ENCODE data around the gene KRT79. TPM values are rescaled to one million over a fixed set of nuclear protein-coding genes. Genes with fewer than 3 reads are reported as not detected.
"Not testable (repeated sequence)": the region's sequence is repeated elsewhere in the genome, so short reads cannot be mapped to it uniquely, and the experiment has no call there.

The KRT79 gene
- total and polyA plus RNA-seq, 4 donors, result not detected

DNA sequence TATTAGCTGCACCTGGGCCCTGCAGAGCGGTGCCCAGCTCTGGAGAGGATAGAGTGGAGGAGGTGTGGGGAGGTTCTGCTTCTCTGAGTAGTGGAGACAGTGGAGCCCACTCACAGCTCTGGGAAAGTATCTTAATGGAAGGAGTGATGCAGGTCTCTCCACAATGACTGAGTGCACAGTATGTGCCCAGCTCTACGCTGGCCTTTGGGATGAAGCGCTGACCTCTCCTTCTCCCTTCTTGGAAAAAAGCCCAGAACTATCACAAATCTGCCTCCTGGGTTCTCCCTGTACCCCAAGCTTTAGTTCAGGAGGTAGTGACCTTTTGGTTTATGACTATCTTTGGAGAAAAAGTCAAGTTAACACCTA, 37.7 kb downstream of the KRT79 start:
- H3K4me1 ChIP-seq (ENCODE audit: control insufficient read depth in 4 of 4, insufficient read depth in 4 of 4, low read length in 3 of 4), result no peaks in the 10 kb centered on the region
- H3K27me3 ChIP-seq (ENCODE audit: control insufficient read depth in 4 of 4, insufficient read depth in 4 of 4, low read length in 3 of 4), result no peaks in the 10 kb centered on the region
- no peak overlapping the region for H3K27ac ChIP-seq (ENCODE audit: low read depth in 1 of 2, low read length in 2 of 2)
- H3K9me3 ChIP-seq (ENCODE audit: control insufficient read depth in 4 of 4, low read length in 3 of 4), result no peaks in the 10 kb centered on the region
- no peak for DNase-seq (ENCODE audit: low spot score)
- H3K36me3 ChIP-seq (ENCODE audit: control insufficient read depth in 4 of 4, insufficient read depth in 3 of 4, low read depth in 1 of 4, low read length in 3 of 4), result no peaks in the 10 kb centered on the region
- no peak overlapping the region for H3K4me3 ChIP-seq (ENCODE audit: low read depth in 1 of 3, low read length in 3 of 3)
- TF ChIP-seq RXRA (IDR thresholded peaks at IDR 0.05), result no peak
- WGBS, result 91% methylated on average over 3 of the region's 3 CpGs
- H3K9ac ChIP-seq (ENCODE audit: low read depth in 1 of 2, low read length in 2 of 2), result no peak overlapping the region

DNA sequence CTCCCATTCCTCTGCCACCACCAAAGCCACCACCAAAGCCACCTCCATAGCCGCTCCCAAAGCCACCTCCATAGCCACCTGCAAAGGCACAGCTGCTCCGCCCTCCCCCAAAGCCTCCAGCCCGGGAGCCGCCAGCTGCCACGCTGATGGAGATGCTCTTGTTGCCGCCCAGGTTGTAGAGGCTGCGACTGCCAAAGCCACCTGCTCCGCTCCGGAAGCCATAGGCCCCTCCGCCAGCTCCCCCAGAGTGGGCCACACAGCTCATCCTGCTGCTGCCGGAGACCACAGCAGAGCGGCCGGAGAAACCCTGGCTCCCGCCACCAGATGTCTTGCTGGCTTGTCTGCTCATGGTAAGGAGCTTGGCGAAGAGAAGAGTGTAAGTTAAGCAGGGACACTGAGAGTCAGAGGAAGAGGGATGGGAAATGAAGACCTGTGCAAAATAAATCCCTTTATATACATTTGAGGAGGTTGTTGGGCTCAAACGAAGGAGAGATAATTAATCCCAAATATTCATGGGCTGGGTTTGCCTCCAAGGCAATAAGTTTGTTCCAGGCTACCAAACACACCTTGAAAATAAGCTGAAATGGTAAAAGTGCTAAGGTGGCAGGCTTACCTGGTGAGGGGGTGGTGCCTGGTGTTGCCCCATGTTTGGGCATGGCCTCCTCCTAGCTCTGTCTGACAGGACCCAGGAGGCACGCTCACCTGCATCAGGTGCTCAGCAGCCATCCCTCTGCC, 38.2 kb downstream of the KRT79 start, which contains the start of gene KRT3:
Gene KRT3 (minus strand): TSS at position 424 of the 735 bp plus-strand sequence. CDS start 75 bp downstream, at position 349.
- no peaks in the 10 kb centered on the region for H3K9me3 ChIP-seq (ENCODE audit: control insufficient read depth in 4 of 4, low read length in 3 of 4)
- WGBS, result 91% methylated on average over 17 of the region's 17 CpGs
- H3K27ac ChIP-seq (ENCODE audit: low read depth in 1 of 2, low read length in 2 of 2), result no peak within 1 kb of the TSS
- no peak for DNase-seq (ENCODE audit: low spot score)
- no peaks in the 10 kb centered on the region for H3K4me1 ChIP-seq (ENCODE audit: control insufficient read depth in 4 of 4, insufficient read depth in 4 of 4, low read length in 3 of 4)
- H3K4me3 ChIP-seq (ENCODE audit: low read depth in 1 of 3, low read length in 3 of 3), result no peak within 1 kb of the TSS
- no peaks in the 10 kb centered on the region for H3K27me3 ChIP-seq (ENCODE audit: control insufficient read depth in 4 of 4, insufficient read depth in 4 of 4, low read length in 3 of 4)
- no peak for TF ChIP-seq HNF4G (IDR thresholded peaks at IDR 0.05)
- no peak for TF ChIP-seq FOXA1 (IDR thresholded peaks at IDR 0.05)
- TF ChIP-seq TAF1 (conservative IDR thresholded peaks at IDR 0.05), result no peak
- TF ChIP-seq, protein P1, sequence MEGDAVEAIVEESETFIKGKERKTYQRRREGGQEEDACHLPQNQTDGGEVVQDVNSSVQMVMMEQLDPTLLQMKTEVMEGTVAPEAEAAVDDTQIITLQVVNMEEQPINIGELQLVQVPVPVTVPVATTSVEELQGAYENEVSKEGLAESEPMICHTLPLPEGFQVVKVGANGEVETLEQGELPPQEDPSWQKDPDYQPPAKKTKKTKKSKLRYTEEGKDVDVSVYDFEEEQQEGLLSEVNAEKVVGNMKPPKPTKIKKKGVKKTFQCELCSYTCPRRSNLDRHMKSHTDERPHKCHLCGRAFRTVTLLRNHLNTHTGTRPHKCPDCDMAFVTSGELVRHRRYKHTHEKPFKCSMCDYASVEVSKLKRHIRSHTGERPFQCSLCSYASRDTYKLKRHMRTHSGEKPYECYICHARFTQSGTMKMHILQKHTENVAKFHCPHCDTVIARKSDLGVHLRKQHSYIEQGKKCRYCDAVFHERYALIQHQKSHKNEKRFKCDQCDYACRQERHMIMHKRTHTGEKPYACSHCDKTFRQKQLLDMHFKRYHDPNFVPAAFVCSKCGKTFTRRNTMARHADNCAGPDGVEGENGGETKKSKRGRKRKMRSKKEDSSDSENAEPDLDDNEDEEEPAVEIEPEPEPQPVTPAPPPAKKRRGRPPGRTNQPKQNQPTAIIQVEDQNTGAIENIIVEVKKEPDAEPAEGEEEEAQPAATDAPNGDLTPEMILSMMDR (IDR thresholded peaks at IDR 0.05; ENCODE audit: low read depth, low read length, missing input control), result no peak
- TF ChIP-seq, protein P2, sequence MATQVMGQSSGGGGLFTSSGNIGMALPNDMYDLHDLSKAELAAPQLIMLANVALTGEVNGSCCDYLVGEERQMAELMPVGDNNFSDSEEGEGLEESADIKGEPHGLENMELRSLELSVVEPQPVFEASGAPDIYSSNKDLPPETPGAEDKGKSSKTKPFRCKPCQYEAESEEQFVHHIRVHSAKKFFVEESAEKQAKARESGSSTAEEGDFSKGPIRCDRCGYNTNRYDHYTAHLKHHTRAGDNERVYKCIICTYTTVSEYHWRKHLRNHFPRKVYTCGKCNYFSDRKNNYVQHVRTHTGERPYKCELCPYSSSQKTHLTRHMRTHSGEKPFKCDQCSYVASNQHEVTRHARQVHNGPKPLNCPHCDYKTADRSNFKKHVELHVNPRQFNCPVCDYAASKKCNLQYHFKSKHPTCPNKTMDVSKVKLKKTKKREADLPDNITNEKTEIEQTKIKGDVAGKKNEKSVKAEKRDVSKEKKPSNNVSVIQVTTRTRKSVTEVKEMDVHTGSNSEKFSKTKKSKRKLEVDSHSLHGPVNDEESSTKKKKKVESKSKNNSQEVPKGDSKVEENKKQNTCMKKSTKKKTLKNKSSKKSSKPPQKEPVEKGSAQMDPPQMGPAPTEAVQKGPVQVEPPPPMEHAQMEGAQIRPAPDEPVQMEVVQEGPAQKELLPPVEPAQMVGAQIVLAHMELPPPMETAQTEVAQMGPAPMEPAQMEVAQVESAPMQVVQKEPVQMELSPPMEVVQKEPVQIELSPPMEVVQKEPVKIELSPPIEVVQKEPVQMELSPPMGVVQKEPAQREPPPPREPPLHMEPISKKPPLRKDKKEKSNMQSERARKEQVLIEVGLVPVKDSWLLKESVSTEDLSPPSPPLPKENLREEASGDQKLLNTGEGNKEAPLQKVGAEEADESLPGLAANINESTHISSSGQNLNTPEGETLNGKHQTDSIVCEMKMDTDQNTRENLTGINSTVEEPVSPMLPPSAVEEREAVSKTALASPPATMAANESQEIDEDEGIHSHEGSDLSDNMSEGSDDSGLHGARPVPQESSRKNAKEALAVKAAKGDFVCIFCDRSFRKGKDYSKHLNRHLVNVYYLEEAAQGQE (IDR thresholded peaks at IDR 0.05), result no peak
- TF ChIP-seq, protein P3, sequence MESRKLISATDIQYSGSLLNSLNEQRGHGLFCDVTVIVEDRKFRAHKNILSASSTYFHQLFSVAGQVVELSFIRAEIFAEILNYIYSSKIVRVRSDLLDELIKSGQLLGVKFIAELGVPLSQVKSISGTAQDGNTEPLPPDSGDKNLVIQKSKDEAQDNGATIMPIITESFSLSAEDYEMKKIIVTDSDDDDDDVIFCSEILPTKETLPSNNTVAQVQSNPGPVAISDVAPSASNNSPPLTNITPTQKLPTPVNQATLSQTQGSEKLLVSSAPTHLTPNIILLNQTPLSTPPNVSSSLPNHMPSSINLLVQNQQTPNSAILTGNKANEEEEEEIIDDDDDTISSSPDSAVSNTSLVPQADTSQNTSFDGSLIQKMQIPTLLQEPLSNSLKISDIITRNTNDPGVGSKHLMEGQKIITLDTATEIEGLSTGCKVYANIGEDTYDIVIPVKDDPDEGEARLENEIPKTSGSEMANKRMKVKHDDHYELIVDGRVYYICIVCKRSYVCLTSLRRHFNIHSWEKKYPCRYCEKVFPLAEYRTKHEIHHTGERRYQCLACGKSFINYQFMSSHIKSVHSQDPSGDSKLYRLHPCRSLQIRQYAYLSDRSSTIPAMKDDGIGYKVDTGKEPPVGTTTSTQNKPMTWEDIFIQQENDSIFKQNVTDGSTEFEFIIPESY (IDR thresholded peaks at IDR 0.05), result no peak
- H3K36me3 ChIP-seq (ENCODE audit: control insufficient read depth in 4 of 4, insufficient read depth in 3 of 4, low read depth in 1 of 4, low read length in 3 of 4), result no peaks in the 10 kb centered on the region
- no peak within 1 kb of the TSS for H3K9ac ChIP-seq (ENCODE audit: low read depth in 1 of 2, low read length in 2 of 2)

DNA sequence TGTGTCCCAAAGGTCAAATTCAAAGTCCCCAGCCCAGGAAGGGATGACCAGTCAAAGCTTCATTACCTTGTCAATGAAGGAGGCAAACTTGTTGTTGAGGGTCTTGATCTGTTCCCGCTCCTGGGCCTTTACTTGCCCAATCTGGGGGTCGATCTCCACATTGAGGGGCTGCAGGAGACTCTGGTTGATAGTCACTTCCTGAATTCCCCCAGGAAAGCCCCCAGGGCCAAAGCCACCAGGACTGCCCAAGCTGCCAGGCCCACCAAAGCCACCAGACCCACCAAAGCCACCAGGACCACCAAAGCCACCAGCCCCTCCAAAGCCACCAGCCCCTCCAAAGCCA, 38.8 kb downstream of the KRT79 start:
- H3K9me3 ChIP-seq (ENCODE audit: control insufficient read depth in 4 of 4, low read length in 3 of 4); H3K4me1 ChIP-seq (ENCODE audit: control insufficient read depth in 4 of 4, insufficient read depth in 4 of 4, low read length in 3 of 4); H3K36me3 ChIP-seq (ENCODE audit: control insufficient read depth in 4 of 4, insufficient read depth in 3 of 4, low read depth in 1 of 4, low read length in 3 of 4); H3K4me3 ChIP-seq (ENCODE audit: low read depth in 1 of 3, low read length in 3 of 3); DNase-seq (ENCODE audit: low spot score); H3K9ac ChIP-seq (ENCODE audit: low read depth in 1 of 2, low read length in 2 of 2); H3K27ac ChIP-seq (ENCODE audit: low read depth in 1 of 2, low read length in 2 of 2); H3K27me3 ChIP-seq (ENCODE audit: control insufficient read depth in 4 of 4, insufficient read depth in 4 of 4, low read length in 3 of 4): not testable (repeated sequence)
- WGBS, result 96% methylated on average over 2 of the region's 2 CpGs
